SH-SY5Y (cell line): ENCODE data around the gene KCNT2.

Experiments
- GATA2 ChIP-seq: IDR thresholded peaks from 2 replicates; pipeline ENCODE4 v1.6.1; 2011; ENCODE audit warnings: mild to moderate bottlenecking, low read depth, low read length
- GATA3 ChIP-seq: IDR thresholded peaks from 2 replicates; pipeline ENCODE4 v1.6.1; 2011; ENCODE audit warnings: low read depth, mild to moderate bottlenecking, low read length, moderate library complexity

DNA sequence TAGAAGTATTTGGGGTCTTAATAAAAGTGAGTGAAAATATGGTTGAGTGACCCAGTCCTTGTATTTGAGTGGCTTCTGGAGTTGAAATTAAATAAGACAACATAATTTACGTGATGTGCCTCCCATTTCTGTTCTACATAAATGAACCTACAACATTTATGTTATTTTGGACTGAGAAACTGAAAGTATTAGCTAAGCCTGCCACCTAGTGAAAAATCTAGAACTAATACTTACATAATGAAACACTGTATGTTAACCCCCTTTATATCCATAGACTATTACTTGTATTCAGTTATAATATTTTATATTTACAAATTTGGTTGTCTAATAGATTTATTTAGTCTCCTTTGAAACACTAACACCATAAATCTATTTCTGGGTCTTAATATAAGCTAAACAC is 298.9 kb downstream of the KCNT2 start:
- no peak for TF ChIP-seq GATA2
- TF ChIP-seq GATA3, result no peak
